Naive thymus-derived CD4-positive, alpha-beta T cell (primary cell): Measurements from ENCODE around the gene CORO2A. TPM values are rescaled to one million over a fixed set of nuclear protein-coding genes. Genes with fewer than 3 reads are reported as not detected.

Experiments used
- ATAC-seq: fragments of 150-1000 bp; cut with Tn5 transposase; 2 replicates; pipeline ENCODE4 v1.10.0; 2021; ENCODE audit warnings: mild to moderate bottlenecking, moderate library complexity
- CTCF ChIA-PET: fragments of 350-600 bp; sonication (Branson Sonifier 250); formaldehyde crosslinking; loops from one replicate; lab custom pipeline; 2021; ENCODE audit warnings: antibody characterized with exemption; lab: Charles Lee
- POLR2A ChIA-PET: fragments of 350-600 bp; sonication (Branson Sonifier 250); formaldehyde crosslinking; loops from one replicate; lab custom pipeline; 2021; ENCODE audit warnings: antibody characterized with exemption, inconsistent platforms; lab: Charles Lee
- DNase-seq, 9 donors: peaks; one replicate each; pipeline versions ENCODE4 v3.0.0 to v3.0.0-alpha.2; 2020 to 2022; ENCODE audit warnings: mixed read lengths in 1 of 9
- H3K27ac ChIP-seq: one replicate; pipeline ENCODE4 v1.7.0; 2013; ENCODE audit warnings: mild to moderate bottlenecking, low read depth, low read length, moderate library complexity
- H3K27me3 ChIP-seq, 2 donors: one replicate each; pipeline ENCODE4 v1.7.0; 2013; ENCODE audit warnings: low read length in 2 of 2, mild to moderate bottlenecking in 2 of 2, moderate library complexity in 2 of 2; ENCODE audit not compliant: control insufficient read depth in 2 of 2, insufficient read depth in 2 of 2
- H3K36me3 ChIP-seq, 3 experiments: 1 replicate in 2 of 3; 2 replicates in 1 of 3; pipeline ENCODE4 v1.7.0; 2013; ENCODE audit warnings: low read length in 3 of 3, mild to moderate bottlenecking in 3 of 3, moderate library complexity in 1 of 3; ENCODE audit not compliant: insufficient read depth in 3 of 3, control insufficient read depth in 2 of 3
- H3K4me1 ChIP-seq, 2 donors: one replicate each; pipeline ENCODE4 v1.7.0; 2013; ENCODE audit warnings: low read length in 2 of 2, mild to moderate bottlenecking in 2 of 2, moderate library complexity in 1 of 2; ENCODE audit not compliant: control insufficient read depth in 2 of 2, insufficient read depth in 2 of 2
- H3K4me3 ChIP-seq: 2 replicates; pipeline ENCODE4 v1.7.0; 2013; ENCODE audit warnings: mild to moderate bottlenecking, low read length
- H3K9me3 ChIP-seq, 3 experiments: 1 replicate in 2 of 3; 2 replicates in 1 of 3; pipeline ENCODE4 v1.7.0; 2013; ENCODE audit warnings: low read length in 3 of 3; ENCODE audit not compliant: control insufficient read depth in 2 of 3
- H3K27ac Mint-ChIP-seq, 9 donors: one replicate each; pipeline ENCODE4 v1.8.0; 2020 to 2022; ENCODE audit warnings: mixed read lengths in 9 of 9, mild to moderate bottlenecking in 8 of 9, moderate library complexity in 5 of 9, inconsistent platforms in 2 of 9
- H3K27me3 Mint-ChIP-seq, 5 donors: one replicate each; pipeline ENCODE4 v1.8.0; 2021 to 2022; ENCODE audit warnings: mixed read lengths in 5 of 5, mild to moderate bottlenecking in 1 of 5
- H3K36me3 Mint-ChIP-seq, 5 donors: one replicate each; pipeline ENCODE4 v1.8.0; 2020 to 2022; ENCODE audit warnings: mixed read lengths in 5 of 5, mild to moderate bottlenecking in 3 of 5, inconsistent platforms in 1 of 5
- H3K4me1 Mint-ChIP-seq, 7 donors: one replicate each; pipeline ENCODE4 v1.8.0; 2020 to 2022; ENCODE audit warnings: mixed read lengths in 7 of 7, mild to moderate bottlenecking in 3 of 7, inconsistent platforms in 1 of 7
- H3K4me3 Mint-ChIP-seq, 10 donors: one replicate each; pipeline ENCODE4 v1.8.0; 2020 to 2022; ENCODE audit warnings: mild to moderate bottlenecking in 10 of 10, mixed read lengths in 10 of 10, moderate library complexity in 6 of 10, inconsistent platforms in 2 of 10
- H3K9me3 Mint-ChIP-seq, 11 donors: one replicate each; pipeline ENCODE4 v1.8.0; 2020 to 2022; ENCODE audit warnings: mixed read lengths in 11 of 11, mild to moderate bottlenecking in 4 of 11, inconsistent platforms in 1 of 11, moderate library complexity in 1 of 11
- intact Hi-C, 2 donors: fragments of 100-400 bp; cut with micrococcal nuclease; formaldehyde crosslinking; loops; one replicate each; pipeline ENCODE4 v1.15.1; 2023
- polyA plus RNA-seq, 2 donors: library from polyadenylated mRNA; unstranded; fragments of 300-500 nt; fragmentation: Illumina TruSeq; gene quantifications; one replicate each; pipeline ENCODE4 v1.2.3, GENCODE V29; 2021
- total RNA-seq, 6 experiments: library from RNA in 5 of 6; stranded (reverse) in 5 of 6; gene quantifications; 1 replicate in 5 of 6; 2 replicates in 1 of 6; pipeline ENCODE4 v1.2.3 and lab custom pipeline; 2021 to 2026

CORO2A gene
- total and polyA plus RNA-seq, 7 experiments from 2014 or later = 3.0 to 9.7 (median 7.7) TPM

DNA sequence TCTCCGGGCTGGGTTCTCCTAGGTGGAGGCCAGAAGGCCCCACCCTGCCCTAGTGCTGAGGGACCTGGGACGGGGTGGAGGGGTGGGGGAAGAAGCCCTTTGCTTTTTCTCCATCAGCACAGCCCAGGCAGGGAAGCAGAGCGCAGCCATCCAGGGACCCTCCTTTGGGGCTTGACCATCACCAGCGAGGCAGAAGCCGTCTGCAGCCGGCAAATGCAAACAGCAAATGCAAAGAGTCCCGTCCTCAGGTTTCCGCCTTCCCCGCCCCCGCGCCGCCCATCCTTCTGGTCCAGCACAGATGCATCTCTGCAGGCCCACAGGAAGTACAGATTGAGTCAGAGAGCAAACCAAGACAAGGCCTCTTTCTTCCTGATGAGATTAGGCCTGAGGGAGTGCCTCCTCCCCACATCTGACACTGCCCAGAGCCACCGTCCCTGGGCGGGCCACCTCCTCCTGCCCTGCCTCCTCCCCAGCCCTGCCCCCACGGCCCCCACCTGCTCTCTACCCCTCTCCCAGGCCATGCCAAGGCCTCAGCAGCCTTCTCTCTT, 23.4 kb downstream of the CORO2A start:
- H3K27ac ChIP-seq = no peak overlapping the region
- H3K4me3 Mint-ChIP-seq = peak overlapping the region in 2 of 10 donors; percentile 25 to 35
- H3K36me3 ChIP-seq = no peaks in the 10 kb centered on the region
- peak; percentile 78 for ATAC-seq
- no peak for DNase-seq
- no peaks in the 10 kb centered on the region for H3K9me3 Mint-ChIP-seq
- peaks cover 0 to 24% of the 10 kb centered on the region in 2 donors for H3K4me1 ChIP-seq
- intact Hi-C loops = no loop called here
- H3K4me3 ChIP-seq = no peak overlapping the region
- no peaks in the 10 kb centered on the region for H3K27me3 ChIP-seq
- POLR2A ChIA-PET = interaction anchor here (0.6 kb wide), 1 partner anchor 113 kb away, joined by 3 read pairs; no protein-coding TSS in a partner anchor
- H3K27ac Mint-ChIP-seq = peak overlapping the region in 6 of 9 donors; percentile 47 to 78 (median 64)
- CTCF ChIA-PET = no interaction called here
- no peaks in the 10 kb centered on the region for H3K9me3 ChIP-seq
- peaks cover 0 to 10% (median 2%) of the 10 kb centered on the region in 5 donors for H3K36me3 Mint-ChIP-seq
- H3K4me1 Mint-ChIP-seq = peaks cover 12 to 57% (median 45%) of the 10 kb centered on the region in 7 donors
- peaks cover 0 to 2% (median 0%) of the 10 kb centered on the region in 5 donors for H3K27me3 Mint-ChIP-seq

DNA sequence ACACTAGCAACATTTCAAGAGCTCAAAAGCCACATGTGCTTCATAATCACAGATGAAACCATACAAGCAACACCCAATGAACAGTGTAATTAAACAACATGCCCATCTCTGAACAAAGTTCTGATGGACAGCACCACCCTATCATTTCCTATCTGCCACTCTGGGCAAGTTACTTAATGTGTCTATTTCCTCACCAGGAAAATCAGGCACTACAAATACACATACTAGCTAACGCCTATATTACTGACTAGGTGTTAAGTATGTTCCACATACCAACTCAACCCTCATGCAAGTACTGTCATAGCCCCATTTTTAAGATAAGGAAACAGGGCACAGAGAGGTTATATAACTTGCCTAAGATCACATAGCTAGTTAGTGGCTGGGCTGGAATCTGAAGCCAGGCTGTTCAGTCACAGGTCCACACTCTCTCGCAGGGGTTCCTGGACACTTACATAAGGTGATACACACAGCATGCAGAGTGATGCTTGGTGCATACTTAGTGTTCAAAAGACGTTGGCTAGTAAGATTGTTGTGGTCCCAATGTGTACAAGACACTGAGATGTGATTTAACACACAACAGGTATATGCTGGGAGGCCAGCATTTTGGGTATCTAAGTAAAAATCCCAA, 24.2 kb downstream of the CORO2A start:
- Histone ChIP-seq H3K4me1 (peaks cover 0 to 30% of the 10 kb centered on the region in 2 donors), H3K4me3 (no peak overlapping the region), H3K9me3 (no peaks in the 10 kb centered on the region), H3K27ac (no peak overlapping the region), H3K36me3 (no peaks in the 10 kb centered on the region), H3K27me3 (no peaks in the 10 kb centered on the region)
- Mint-ChIP-seq H3K4me1 (peaks cover 12 to 60% (median 46%) of the 10 kb centered on the region in 7 donors), H3K4me3 (no peak overlapping the region), H3K36me3 (peaks cover 0 to 6% (median 0%) of the 10 kb centered on the region in 5 donors), H3K27ac (no peak overlapping the region), H3K27me3 (peaks cover 0 to 2% (median 0%) of the 10 kb centered on the region in 5 donors), H3K9me3 (no peaks in the 10 kb centered on the region)
- no peak for DNase-seq
- ATAC-seq = no peak
- POLR2A ChIA-PET = no interaction called here
- intact Hi-C loops = no loop called here
- CTCF ChIA-PET = no interaction called here

DNA sequence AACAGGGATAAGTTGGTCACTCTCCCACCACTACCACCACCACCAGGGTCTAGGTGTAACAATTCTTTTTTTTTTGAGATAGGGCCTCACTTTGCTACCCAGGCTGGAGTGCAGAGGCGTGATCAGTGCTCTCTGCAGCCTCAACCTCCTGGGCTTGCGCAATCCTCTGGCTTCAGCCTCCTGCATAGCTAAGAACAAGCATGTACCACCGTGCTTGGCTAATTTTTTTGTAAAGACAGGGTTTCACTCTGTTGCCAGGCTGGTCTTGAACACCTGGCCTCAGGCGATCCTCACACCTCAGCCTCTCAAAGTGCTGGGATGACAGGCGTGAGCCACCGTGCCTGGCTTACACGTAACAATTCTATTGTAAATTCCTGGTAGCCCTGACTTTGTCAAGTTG, 27.5 kb downstream of the CORO2A start:
- peaks cover 10 to 56% (median 37%) of the 10 kb centered on the region in 7 donors for H3K4me1 Mint-ChIP-seq
- H3K27me3 Mint-ChIP-seq = peaks cover 0 to 2% (median 0%) of the 10 kb centered on the region in 5 donors
- DNase-seq = no peak
- ChIA-PET CTCF (no interaction called here), POLR2A (interaction anchor here (1.5 kb wide), 1 partner anchor 9 kb away, joined by 3 read pairs; no protein-coding TSS in a partner anchor)
- no peaks in the 10 kb centered on the region for H3K9me3 ChIP-seq
- no peak overlapping the region for H3K27ac ChIP-seq
- H3K36me3 ChIP-seq = no peaks in the 10 kb centered on the region
- no peak overlapping the region for H3K4me3 ChIP-seq
- peaks cover 0 to 27% of the 10 kb centered on the region in 2 donors for H3K4me1 ChIP-seq
- H3K4me3 Mint-ChIP-seq = no peak overlapping the region
- H3K9me3 Mint-ChIP-seq = no peaks in the 10 kb centered on the region
- H3K36me3 Mint-ChIP-seq = peaks cover 0 to 6% (median 0%) of the 10 kb centered on the region in 5 donors
- peak overlapping the region in 1 of 9 donors; percentile 57 for H3K27ac Mint-ChIP-seq
- no peak for ATAC-seq
- no peaks in the 10 kb centered on the region for H3K27me3 ChIP-seq
- intact Hi-C loops = no loop called here

DNA sequence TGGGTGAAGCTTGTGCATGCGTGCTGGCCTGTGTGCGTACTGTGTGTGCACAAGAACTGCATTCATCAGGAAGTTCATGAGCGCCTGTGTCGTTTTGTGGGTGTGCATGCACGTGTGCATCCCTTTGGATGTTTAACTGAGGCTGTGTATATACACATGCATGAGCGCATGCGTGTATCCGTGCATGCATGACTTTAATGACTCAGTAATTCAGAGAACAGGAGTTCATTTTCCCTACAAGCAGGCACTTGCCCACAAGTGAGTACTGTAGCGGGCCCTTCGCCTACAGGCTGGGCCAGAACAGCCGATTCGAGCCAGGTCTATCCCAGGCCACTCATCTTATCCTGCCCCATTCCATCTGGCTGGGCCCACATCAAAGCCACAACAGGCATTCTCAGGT, 29.8 kb downstream of the CORO2A start:
- peaks cover 4 to 53% (median 37%) of the 10 kb centered on the region in 7 donors for H3K4me1 Mint-ChIP-seq
- H3K27ac Mint-ChIP-seq = no peak overlapping the region
- ChIA-PET CTCF (interaction anchor here (1.2 kb wide), 1 partner anchor 82 kb away, joined by 3 read pairs; no protein-coding TSS in a partner anchor), POLR2A (no interaction called here)
- H3K27ac ChIP-seq = no peak overlapping the region
- intact Hi-C loops = no loop called here
- no peak overlapping the region for H3K4me3 ChIP-seq
- ATAC-seq (no peak), DNase-seq (no peak)
- peaks cover 0 to 2% (median 0%) of the 10 kb centered on the region in 3 experiments for H3K36me3 ChIP-seq
- peaks cover 0 to 10% of the 10 kb centered on the region in 2 donors for H3K4me1 ChIP-seq
- H3K27me3 ChIP-seq = no peaks in the 10 kb centered on the region
- H3K36me3 Mint-ChIP-seq = peaks cover 0 to 6% (median 0%) of the 10 kb centered on the region in 5 donors
- H3K27me3 Mint-ChIP-seq = peaks cover 0 to 2% (median 0%) of the 10 kb centered on the region in 5 donors
- H3K9me3 Mint-ChIP-seq = peaks cover 0 to 2% (median 0%) of the 10 kb centered on the region in 11 donors
- H3K4me3 Mint-ChIP-seq = no peak overlapping the region
- no peaks in the 10 kb centered on the region for H3K9me3 ChIP-seq

DNA sequence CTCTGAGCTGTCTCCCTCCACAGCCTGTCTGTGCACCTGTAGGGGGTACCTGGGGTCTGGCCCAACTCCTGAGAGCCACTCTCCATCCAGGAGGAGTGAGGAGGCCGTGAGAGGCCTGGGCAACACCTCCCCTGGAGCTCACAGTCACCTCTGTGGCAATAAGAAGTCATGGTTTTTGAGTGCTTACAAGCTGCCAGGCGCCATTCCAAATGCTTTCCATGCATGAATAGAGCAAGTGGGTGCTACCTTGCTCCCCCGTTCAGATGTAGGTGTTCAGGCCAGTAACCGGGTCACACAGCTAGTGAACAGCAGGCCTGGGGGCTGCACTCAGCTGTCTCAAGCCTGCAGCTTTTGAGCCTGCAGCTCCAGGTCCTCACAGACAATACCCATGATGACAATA, 30.6 kb downstream of the CORO2A start:
- ATAC-seq (no peak), DNase-seq (no peak)
- H3K36me3 Mint-ChIP-seq = peaks cover 0 to 9% (median 0%) of the 10 kb centered on the region in 5 donors
- CTCF ChIA-PET = interaction anchor here (0.6 to 1.2 kb wide), 3 partner anchors 17 to 81 kb away, joined by 3 to 5 read pairs (median 4); no protein-coding TSS in a partner anchor
- Histone ChIP-seq H3K4me3 (no peak overlapping the region), H3K4me1 (peaks cover 0 to 10% of the 10 kb centered on the region in 2 donors), H3K27ac (no peak overlapping the region), H3K9me3 (no peaks in the 10 kb centered on the region), H3K36me3 (peaks cover 0 to 10% (median under 1%) of the 10 kb centered on the region in 3 experiments), H3K27me3 (no peaks in the 10 kb centered on the region)
- peaks cover 4 to 46% (median 35%) of the 10 kb centered on the region in 7 donors for H3K4me1 Mint-ChIP-seq
- no peak overlapping the region for H3K27ac Mint-ChIP-seq
- no peaks in the 10 kb centered on the region for H3K27me3 Mint-ChIP-seq
- H3K9me3 Mint-ChIP-seq = peaks cover 0 to 2% (median 0%) of the 10 kb centered on the region in 11 donors
- no peak overlapping the region for H3K4me3 Mint-ChIP-seq
- POLR2A ChIA-PET = no interaction called here
- intact Hi-C loops = no loop called here

DNA sequence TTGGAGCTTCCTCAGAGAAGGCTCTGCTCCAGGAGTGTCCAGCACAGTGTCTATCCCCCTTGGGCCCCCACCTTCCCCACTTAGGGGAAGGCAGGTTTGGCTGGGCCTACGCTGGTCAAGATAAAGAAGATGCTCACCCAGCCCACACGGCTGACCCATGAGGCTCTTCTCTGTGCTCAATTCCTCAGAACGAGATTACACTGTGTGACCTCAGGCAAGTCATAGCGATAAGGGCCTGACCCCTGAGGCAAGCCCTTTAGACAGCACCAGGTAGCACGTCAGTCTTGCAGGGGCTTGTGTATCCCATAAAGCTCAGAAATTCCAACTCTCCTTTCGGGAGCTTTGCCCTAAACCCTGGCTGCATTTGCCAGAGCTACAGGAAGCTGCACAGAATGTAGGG, 32.6 kb downstream of the CORO2A start:
- peaks cover 4 to 34% (median 29%) of the 10 kb centered on the region in 7 donors for H3K4me1 Mint-ChIP-seq
- ChIA-PET POLR2A (interaction anchor here (0.9 to 1.5 kb wide), 2 partner anchors 33 to 96 kb away, joined by 3 read pairs; partner anchors contain the start of genes CORO2A and TBC1D2), CTCF (interaction anchor here (1.3 kb wide), 1 partner anchor 45 kb away, joined by 4 read pairs; no protein-coding TSS in a partner anchor)

More for the DNA sequence above, 32.6 kb downstream of the CORO2A start:
- Histone ChIP-seq H3K4me3 (no peak overlapping the region), H3K9me3 (no peaks in the 10 kb centered on the region), H3K36me3 (peaks cover 0 to 19% (median 5%) of the 10 kb centered on the region in 3 experiments), H3K27ac (no peak overlapping the region), H3K27me3 (no peaks in the 10 kb centered on the region), H3K4me1 (peaks cover 0 to 10% of the 10 kb centered on the region in 2 donors)
- ATAC-seq (peak; percentile 12), DNase-seq (no peak)
- intact Hi-C loops = no loop called here
- H3K4me3 Mint-ChIP-seq = no peak overlapping the region
- H3K9me3 Mint-ChIP-seq = peaks cover 0 to 2% (median 0%) of the 10 kb centered on the region in 11 donors
- H3K36me3 Mint-ChIP-seq = peaks cover 0 to 13% (median 8%) of the 10 kb centered on the region in 5 donors
- no peaks in the 10 kb centered on the region for H3K27me3 Mint-ChIP-seq
- peak overlapping the region in 4 of 9 donors; percentile 4 to 52 (median 29) for H3K27ac Mint-ChIP-seq
